SK-MEL-5 (cell line): ENCODE data around the gene CSNK1G3. TPM values are rescaled to one million over a fixed set of nuclear protein-coding genes. Genes with fewer than 3 reads are reported as not detected.

Experiments used
- total RNA-seq: library from RNA; depleted of rRNA; stranded (reverse); fragments of >200 nt; shearing (Covaris generic); gene quantifications from 2 replicates; pipeline ENCODE4 v1.2.3, GENCODE V29; 2014; rRNA removed

Gene CSNK1G3
- total RNA-seq, 1 experiment from 2014 or later, result 47.5 TPM

Other genes with a start within 250 kb of the CSNK1G3 start
- 12.6 and 14.3 TPM in 2 replicates for gene CEP120, start 88.8 kb upstream of the CSNK1G3 start, total RNA-seq